Measurements from ENCODE around the gene RBP5. TPM values are rescaled to one million over a fixed set of nuclear protein-coding genes. Genes with fewer than 3 reads are reported as not detected.
A peak's percentile ranks its signal among the peaks of the same experiment; 100 is the strongest.

RBP5 gene
- total and polyA plus RNA-seq, 9 of the 15 experiments (the other 6 are each of a cell fraction or from before 2014, with no cell fraction given) = 8.6 to 22.5 (median 11.4) TPM

GRCh38 chr12:7108796-7109571, 19.7 kb downstream of the RBP5 start, which contains the start of gene C1RL (continued):
- TF ChIP-seq, protein P1, sequence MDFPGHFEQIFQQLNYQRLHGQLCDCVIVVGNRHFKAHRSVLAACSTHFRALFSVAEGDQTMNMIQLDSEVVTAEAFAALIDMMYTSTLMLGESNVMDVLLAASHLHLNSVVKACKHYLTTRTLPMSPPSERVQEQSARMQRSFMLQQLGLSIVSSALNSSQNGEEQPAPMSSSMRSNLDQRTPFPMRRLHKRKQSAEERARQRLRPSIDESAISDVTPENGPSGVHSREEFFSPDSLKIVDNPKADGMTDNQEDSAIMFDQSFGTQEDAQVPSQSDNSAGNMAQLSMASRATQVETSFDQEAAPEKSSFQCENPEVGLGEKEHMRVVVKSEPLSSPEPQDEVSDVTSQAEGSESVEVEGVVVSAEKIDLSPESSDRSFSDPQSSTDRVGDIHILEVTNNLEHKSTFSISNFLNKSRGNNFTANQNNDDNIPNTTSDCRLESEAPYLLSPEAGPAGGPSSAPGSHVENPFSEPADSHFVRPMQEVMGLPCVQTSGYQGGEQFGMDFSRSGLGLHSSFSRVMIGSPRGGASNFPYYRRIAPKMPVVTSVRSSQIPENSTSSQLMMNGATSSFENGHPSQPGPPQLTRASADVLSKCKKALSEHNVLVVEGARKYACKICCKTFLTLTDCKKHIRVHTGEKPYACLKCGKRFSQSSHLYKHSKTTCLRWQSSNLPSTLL (IDR thresholded peaks at IDR 0.05) = no peak
- TF ChIP-seq DPF2 (IDR thresholded peaks at IDR 0.05) (peak; percentile 62; the same call in 1 of the 2 replicates), DNMT1 (IDR thresholded peaks at IDR 0.05) (no peak), SP1 (CRISPR knock-in tag; IDR thresholded peaks at IDR 0.05) (no peak), NCOA1 (IDR thresholded peaks at IDR 0.05; ENCODE audit: low read depth) (0 out of 2 replicates have a peak, but pooled peaks have one; percentile 13), PHB (CRISPR knock-in tag; IDR thresholded peaks at IDR 0.05) (no peak), POLR2A (conservative IDR thresholded peaks at IDR 0.05) (peak; percentile 52; the same call in 1 of the 2 replicates), ZNF695 (CRISPR knock-in tag; IDR thresholded peaks at IDR 0.05) (no peak), SRF (CRISPR knock-in tag; IDR thresholded peaks at IDR 0.05) (peak in 1 of 2 experiments; percentile 58; a peak in 1 of 4 replicates), E2F5 (CRISPR knock-in tag; IDR thresholded peaks at IDR 0.05) (no peak), NBN (IDR thresholded peaks at IDR 0.05; ENCODE audit: low read depth) (0 out of 2 replicates have a peak, but pooled peaks have one; percentile 28), TBL1XR1 (IDR thresholded peaks at IDR 0.05; ENCODE audit: low read length in 2 of 2) (peak in 1 of 2 experiments; percentile 18; a peak in 1 of 4 replicates), ZNF263 (CRISPR knock-in tag; IDR thresholded peaks at IDR 0.05; ENCODE audit: borderline replicate concordance) (peak; percentile 51)
- TF ChIP-seq, protein P2, sequence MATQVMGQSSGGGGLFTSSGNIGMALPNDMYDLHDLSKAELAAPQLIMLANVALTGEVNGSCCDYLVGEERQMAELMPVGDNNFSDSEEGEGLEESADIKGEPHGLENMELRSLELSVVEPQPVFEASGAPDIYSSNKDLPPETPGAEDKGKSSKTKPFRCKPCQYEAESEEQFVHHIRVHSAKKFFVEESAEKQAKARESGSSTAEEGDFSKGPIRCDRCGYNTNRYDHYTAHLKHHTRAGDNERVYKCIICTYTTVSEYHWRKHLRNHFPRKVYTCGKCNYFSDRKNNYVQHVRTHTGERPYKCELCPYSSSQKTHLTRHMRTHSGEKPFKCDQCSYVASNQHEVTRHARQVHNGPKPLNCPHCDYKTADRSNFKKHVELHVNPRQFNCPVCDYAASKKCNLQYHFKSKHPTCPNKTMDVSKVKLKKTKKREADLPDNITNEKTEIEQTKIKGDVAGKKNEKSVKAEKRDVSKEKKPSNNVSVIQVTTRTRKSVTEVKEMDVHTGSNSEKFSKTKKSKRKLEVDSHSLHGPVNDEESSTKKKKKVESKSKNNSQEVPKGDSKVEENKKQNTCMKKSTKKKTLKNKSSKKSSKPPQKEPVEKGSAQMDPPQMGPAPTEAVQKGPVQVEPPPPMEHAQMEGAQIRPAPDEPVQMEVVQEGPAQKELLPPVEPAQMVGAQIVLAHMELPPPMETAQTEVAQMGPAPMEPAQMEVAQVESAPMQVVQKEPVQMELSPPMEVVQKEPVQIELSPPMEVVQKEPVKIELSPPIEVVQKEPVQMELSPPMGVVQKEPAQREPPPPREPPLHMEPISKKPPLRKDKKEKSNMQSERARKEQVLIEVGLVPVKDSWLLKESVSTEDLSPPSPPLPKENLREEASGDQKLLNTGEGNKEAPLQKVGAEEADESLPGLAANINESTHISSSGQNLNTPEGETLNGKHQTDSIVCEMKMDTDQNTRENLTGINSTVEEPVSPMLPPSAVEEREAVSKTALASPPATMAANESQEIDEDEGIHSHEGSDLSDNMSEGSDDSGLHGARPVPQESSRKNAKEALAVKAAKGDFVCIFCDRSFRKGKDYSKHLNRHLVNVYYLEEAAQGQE (IDR thresholded peaks at IDR 0.05; ENCODE audit: borderline replicate concordance) = peak; percentile 59; the same call in 1 of the 2 replicates
- TF ChIP-seq, protein P2 (CRISPR knock-in tag; IDR thresholded peaks at IDR 0.05; ENCODE audit: low read depth) = no peak
- TF ChIP-seq, protein P3, sequence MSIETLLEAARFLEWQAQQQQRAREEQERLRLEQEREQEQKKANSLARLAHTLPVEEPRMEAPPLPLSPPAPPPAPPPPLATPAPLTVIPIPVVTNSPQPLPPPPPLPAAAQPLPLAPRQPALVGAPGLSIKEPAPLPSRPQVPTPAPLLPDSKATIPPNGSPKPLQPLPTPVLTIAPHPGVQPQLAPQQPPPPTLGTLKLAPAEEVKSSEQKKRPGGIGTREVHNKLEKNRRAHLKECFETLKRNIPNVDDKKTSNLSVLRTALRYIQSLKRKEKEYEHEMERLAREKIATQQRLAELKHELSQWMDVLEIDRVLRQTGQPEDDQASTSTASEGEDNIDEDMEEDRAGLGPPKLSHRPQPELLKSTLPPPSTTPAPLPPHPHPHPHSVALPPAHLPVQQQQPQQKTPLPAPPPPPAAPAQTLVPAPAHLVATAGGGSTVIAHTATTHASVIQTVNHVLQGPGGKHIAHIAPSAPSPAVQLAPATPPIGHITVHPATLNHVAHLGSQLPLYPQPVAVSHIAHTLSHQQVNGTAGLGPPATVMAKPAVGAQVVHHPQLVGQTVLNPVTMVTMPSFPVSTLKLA (conservative IDR thresholded peaks at IDR 0.05) = 0 out of 4 replicates have a peak, but pooled peaks of 1 of the 2 experiments have one; percentile 39
